Body of pancreas (tissue), 4 donors: ENCODE data around the gene BIN2.

ENCODE experiments used
- POLR2A ChIP-seq, 3 donors: fragments of 450-650 bp; IDR thresholded peaks; one replicate each; pipeline ENCODE4 v1.6.1; 2016; ENCODE audit warnings: antibody characterized with exemption in 3 of 3, mild to moderate bottlenecking in 2 of 3
- TF ChIP-seq, protein P1 (sequence below), 7 experiments: fragments of 450-650 bp in 4 of 7; fragments of 200-600 bp in 3 of 7; sonication (generic) in 3 of 7; IDR thresholded peaks; one replicate each; pipeline ENCODE4 v1.5.1; 2016 to 2019; ENCODE audit warnings: antibody characterized with exemption in 7 of 7

DNA sequence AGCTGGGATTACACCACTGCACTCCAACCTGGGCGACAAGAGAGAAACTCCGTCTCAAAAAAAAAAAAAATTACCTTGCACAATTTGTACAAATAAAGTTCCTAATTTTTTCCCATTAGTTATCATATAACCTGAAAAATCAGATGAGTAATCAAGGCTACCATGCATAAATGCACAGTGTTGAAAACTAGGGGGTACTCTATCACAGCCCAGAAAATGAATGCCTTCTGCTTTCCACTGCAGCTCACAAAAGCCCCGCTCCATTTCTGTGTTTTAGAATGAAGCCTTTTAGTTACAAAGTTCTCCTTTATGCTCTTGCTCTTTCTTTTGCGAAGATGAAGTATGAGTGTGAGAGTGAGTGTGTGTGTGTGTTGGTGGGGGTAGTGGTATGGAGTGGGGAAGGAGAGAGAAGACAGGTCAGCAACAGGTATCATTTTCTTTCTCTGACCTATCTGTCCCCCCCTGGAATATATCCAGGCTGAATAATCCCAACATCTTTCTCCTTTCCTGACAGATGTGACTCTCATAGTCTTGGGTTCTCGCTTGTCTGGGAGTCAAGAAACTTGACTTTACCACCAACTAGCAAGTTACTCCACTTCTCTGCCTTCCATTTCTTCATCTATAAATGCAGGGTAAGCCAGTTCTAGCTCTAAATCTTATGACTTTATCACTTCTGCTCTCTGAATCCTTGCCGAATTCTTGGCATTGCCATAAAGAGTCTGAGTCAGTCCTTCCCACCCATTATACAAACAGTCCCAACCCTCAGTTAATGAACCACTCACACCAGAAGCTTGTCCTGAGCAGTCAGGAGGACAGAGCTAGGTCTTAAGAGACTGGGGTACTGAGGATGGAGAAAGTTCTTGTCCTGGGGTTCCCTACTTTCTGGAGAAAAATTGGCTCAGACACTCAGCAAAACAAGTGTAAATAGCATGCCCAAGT lies 16.1 kb downstream of the BIN2 start:
- TF ChIP-seq, protein P1, sequence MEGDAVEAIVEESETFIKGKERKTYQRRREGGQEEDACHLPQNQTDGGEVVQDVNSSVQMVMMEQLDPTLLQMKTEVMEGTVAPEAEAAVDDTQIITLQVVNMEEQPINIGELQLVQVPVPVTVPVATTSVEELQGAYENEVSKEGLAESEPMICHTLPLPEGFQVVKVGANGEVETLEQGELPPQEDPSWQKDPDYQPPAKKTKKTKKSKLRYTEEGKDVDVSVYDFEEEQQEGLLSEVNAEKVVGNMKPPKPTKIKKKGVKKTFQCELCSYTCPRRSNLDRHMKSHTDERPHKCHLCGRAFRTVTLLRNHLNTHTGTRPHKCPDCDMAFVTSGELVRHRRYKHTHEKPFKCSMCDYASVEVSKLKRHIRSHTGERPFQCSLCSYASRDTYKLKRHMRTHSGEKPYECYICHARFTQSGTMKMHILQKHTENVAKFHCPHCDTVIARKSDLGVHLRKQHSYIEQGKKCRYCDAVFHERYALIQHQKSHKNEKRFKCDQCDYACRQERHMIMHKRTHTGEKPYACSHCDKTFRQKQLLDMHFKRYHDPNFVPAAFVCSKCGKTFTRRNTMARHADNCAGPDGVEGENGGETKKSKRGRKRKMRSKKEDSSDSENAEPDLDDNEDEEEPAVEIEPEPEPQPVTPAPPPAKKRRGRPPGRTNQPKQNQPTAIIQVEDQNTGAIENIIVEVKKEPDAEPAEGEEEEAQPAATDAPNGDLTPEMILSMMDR (IDR thresholded peaks at IDR 0.05), result no peak
- no peak for TF ChIP-seq POLR2A (IDR thresholded peaks at IDR 0.05)
